GM19455 (cell line): Measurements from ENCODE around the gene FRG2C.
A peak's percentile ranks its signal among the peaks of the same experiment; 100 is the strongest.
"Not testable (repeated sequence)": the region's sequence is repeated elsewhere in the genome, so short reads cannot be mapped to it uniquely, and the experiment has no call there.

ENCODE experiments used
- ATAC-seq: cut with Tn5 transposase; IDR thresholded peaks from one replicate; pipeline ENCODE4 v1.9.1; 2021; ENCODE audit not compliant: unreplicated experiment

The FRG2C gene

GRCh38 chr3:75669348-75670297, 5.5 kb downstream of the FRG2C start:
- peak; percentile 14 for ATAC-seq

- ATAC-seq: not testable (repeated sequence)
These were observed 6.5 kb downstream of the FRG2C start for GRCh38 chr3:75670298-75671286.

DNA sequence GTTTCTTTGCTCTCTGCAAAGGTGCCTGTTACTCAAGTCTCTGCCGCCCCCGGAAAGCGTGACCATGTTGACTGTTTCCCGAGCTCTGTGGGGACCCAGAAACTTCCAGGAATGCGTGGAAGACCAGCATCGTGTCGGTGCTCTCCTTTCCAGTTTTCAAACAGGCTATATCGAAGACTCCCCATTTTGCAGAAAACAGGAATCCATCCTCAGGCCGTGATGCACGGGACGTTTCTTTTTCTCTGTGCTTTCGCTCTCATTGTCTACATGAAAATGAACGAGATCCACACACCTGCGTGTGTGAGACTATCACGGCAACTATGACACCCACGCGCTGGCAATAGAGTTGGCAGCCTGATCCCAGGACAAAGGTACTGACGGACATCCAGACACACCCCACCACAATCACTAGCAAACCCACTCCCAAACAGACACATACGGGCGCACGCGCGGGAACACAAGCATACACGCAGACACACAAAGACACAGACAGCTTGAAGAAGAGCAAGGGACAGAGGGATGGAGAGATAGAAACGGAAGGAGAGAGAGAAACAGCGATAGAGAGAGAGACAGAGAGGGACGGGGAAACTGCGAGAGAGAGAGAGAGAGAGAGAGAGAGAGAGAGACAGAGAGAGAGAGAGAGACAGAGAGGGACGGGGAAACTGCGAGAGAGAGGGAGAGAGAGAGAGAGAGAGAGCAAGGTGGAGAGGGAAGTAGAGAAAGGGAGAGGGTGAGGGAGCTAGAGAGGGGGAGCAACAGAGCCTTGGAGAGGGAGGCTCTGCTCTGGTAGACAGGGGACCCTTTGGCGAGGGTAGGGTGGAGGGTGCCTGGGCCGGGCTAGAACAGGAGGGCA, 7.4 kb downstream of the FRG2C start:
- ATAC-seq: not testable (repeated sequence)

GRCh38 chr3:75672140-75672775, 8.1 kb downstream of the FRG2C start:
- ATAC-seq: not testable (repeated sequence)

GRCh38 chr3:75683965-75684364, 19.8 kb downstream of the FRG2C start:
- not testable (repeated sequence) for ATAC-seq

DNA sequence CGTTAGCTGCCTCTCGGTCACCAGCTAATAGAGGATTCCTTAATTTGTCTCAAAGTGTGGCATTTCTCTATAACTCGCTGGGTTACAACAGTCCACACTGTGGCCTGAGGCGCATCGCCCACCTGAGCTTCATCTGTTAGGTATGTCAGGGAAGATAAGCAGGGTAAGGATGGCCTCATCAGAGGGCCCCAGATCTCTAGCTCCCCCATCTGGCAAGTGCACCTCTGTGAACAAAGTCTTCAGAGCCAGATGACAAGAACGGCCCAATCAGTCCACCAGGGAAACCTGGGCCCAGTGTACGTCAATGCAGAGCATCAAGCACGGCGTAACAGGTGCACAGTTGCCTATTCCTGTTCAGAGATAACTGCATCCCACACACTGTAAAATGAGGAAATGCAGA, 23.2 kb downstream of the FRG2C start:
- ATAC-seq: no peak

DNA sequence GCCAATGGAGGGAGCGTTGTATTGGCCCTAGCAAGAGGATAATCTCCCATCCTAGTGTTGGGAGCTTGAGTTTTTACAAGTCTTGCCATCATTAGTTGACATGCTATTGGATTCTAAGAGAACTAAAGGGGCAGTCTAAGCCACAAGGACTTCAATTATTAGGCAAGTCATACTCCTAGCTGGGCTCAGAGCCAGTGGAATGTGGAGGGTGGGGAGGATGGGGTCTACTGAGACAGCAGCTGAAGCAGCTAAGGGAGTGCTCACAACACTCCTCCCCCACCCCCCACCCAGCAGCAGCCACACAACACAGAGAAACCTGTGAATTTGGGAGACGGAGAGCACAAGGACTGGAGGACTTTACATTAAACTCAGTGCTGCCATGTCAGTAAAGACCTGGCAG, 27.9 kb downstream of the FRG2C start:
- ATAC-seq: no peak
